AG04450 (cell line): ENCODE data around the gene PRKAR1B. TPM values are rescaled to one million over a fixed set of nuclear protein-coding genes. Genes with fewer than 3 reads are reported as not detected.
A peak's percentile ranks its signal among the peaks of the same experiment; 100 is the strongest.

Source experiments
- CTCF ChIA-PET: fragments of 300-600, 350-600 bp; formaldehyde crosslinking; extraction: SDS; loops from one replicate; lab custom pipeline; 2022; ENCODE audit warnings: antibody characterized with exemption, inconsistent platforms; lab: Charles Lee
- POLR2A ChIA-PET: fragments of 350-600 bp; formaldehyde crosslinking; extraction: SDS; loops from one replicate; lab custom pipeline; 2021; ENCODE audit warnings: antibody characterized with exemption, inconsistent platforms; lab: Yijun Ruan, JAX
- DNase-seq: peaks from one replicate; pipeline ENCODE4 v3.0.0-alpha.2; 2011; ENCODE audit warnings: low read depth, low spot score
- H3K27ac ChIP-seq: one replicate; pipeline ENCODE4 v1.5.1; 2012; ENCODE audit warnings: low read depth, low read length, control low read depth
- H3K27me3 ChIP-seq: one replicate; pipeline ENCODE4 v1.6.0; 2012; ENCODE audit warnings: low read length; ENCODE audit not compliant: control insufficient read depth, insufficient read depth
- H3K4me3 ChIP-seq: 2 replicates; pipeline ENCODE4 v1.5.1; 2011; ENCODE audit warnings: mild to moderate bottlenecking, low read depth, low read length, control low read depth
- H3K9me3 ChIP-seq: 2 replicates; pipeline ENCODE4 v1.5.1; 2012; ENCODE audit warnings: low read length; ENCODE audit not compliant: control insufficient read depth, insufficient read depth
- polyA plus RNA-seq: library from polyadenylated mRNA; depleted of rRNA; stranded (reverse); fragments of >200 nt; gene quantifications from 2 replicates; pipeline ENCODE4 v1.2.3, GENCODE V29; 2011
- TF ChIP-seq, protein P1 (sequence below): IDR thresholded peaks from 2 replicates; pipeline ENCODE4 v1.5.1; 2011; ENCODE audit warnings: low read depth, low read length, control low read depth, inconsistent platforms

Gene PRKAR1B
- polyA plus RNA-seq, 1 experiment: 16.1 TPM

DNA sequence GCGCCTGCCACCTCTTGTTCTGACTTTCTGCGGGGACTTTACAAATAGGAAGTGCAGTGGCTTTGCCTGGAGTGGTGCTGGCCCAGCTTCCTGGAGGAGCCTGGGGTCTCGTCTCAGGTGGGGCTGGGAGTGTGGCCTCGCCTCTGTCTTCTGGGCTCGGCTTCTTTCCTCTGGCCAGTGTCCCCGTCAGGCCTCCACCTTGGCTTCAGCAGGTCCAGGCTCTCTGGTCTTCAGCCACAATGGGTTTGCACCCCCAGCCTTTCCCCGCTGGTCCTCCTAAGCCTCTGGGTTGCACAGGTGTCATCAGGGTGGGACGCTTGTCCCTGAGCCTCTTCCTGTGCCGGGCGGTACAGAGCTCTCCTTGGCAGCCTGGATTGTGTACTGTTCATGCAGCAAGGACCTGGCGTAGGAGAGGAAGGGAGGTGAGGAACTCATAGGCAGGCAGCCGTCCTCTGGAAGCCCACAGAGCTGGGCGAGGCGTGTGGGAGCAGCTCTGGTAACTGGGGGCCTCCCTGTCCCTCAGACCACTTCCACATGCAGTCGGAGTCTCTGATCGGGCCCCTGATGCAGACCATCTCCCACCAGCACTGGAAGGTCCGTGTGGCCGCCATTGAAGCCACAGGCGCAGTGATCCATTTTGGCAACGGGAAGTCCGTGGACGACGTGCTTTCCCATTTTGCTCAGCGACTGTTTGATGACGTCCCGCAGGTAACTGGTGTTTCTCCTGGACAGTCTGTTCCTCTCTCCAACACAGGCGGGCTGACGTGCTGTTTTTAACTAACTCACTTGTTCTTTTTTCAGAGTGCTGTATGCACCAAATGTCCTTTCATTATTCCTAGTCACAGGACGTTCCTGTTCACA lies 2.3 kb upstream of the PRKAR1B start:
- Histone ChIP-seq H3K4me3 (no peak overlapping the region), H3K9me3 (peaks cover 11% of the 10 kb centered on the region), H3K27ac (no peak overlapping the region), H3K27me3 (no peaks in the 10 kb centered on the region)
- CTCF ChIA-PET: no interaction called here
- no peak for DNase-seq
- POLR2A ChIA-PET: no interaction called here
- TF ChIP-seq, protein P1, sequence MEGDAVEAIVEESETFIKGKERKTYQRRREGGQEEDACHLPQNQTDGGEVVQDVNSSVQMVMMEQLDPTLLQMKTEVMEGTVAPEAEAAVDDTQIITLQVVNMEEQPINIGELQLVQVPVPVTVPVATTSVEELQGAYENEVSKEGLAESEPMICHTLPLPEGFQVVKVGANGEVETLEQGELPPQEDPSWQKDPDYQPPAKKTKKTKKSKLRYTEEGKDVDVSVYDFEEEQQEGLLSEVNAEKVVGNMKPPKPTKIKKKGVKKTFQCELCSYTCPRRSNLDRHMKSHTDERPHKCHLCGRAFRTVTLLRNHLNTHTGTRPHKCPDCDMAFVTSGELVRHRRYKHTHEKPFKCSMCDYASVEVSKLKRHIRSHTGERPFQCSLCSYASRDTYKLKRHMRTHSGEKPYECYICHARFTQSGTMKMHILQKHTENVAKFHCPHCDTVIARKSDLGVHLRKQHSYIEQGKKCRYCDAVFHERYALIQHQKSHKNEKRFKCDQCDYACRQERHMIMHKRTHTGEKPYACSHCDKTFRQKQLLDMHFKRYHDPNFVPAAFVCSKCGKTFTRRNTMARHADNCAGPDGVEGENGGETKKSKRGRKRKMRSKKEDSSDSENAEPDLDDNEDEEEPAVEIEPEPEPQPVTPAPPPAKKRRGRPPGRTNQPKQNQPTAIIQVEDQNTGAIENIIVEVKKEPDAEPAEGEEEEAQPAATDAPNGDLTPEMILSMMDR: no peak

DNA sequence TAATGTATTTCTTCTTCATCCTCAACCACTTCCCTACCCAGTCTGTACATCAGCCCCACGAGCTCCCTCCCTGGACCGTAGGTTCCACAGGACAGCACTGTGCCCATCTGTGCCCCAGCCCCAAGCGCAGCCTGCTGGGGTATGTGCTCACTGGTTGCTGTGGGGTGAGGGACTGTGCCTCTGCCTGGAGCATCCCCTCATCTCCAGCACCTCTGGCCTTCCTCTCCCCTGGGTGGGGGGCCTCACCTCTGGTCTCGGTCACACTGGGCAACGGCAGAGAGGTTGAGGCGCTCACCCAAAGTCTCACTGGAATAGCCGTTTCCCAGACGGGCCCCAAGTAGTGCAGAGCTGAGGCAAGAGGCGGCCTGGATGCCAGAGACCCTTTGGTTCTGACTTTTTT lies 1.5 kb upstream of the PRKAR1B start:
- POLR2A ChIA-PET: no interaction called here
- Histone ChIP-seq H3K9me3 (peaks cover 14% of the 10 kb centered on the region), H3K27me3 (no peaks in the 10 kb centered on the region), H3K4me3 (peak overlapping the region; percentile 68; the same call in 1 of the 2 replicates), H3K27ac (no peak overlapping the region)
- TF ChIP-seq, protein P1: no peak
- CTCF ChIA-PET: interaction anchor here (0.7 kb wide), 1 partner anchor 417 kb away, joined by 3 read pairs; no protein-coding TSS in a partner anchor
- no peak for DNase-seq

DNA sequence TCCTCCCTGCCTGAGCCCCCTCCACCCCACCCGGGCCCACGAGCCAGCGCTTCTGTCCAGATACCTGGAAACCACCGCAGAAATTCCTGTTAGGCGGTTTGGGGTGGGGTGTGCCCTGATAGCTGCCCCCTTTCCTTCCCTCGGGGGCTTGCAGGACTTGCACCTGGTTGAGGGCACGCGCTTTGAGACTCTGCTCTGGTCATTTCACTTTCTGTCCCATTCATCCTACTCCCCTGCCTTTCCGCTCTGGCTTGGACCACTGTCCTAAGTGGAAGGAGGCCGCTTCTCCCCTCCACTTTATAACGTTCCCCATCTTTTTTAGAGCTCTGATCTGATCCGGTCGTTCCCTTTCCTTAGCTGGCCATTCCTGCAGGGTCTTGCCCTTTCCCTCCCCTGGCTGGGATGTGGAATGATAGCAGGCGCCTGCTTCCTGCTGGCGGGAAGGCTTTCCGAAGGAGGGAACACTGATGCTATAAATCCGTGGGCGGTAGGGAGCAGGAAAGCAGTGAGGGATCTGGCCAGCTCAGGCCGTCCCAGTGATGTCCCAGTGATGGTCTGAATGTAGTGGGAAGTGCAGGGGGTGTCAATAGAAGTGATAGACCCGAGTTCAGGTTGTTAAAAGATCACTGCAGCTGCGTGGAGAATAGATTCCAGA lies 852 bp upstream of the PRKAR1B start:
- TF ChIP-seq, protein P1: peak; percentile 16; the same call in 1 of the 2 replicates
- Histone ChIP-seq H3K27me3 (no peaks in the 10 kb centered on the region), H3K4me3 (peak overlapping the region; percentile 68), H3K27ac (no peak overlapping the region), H3K9me3 (peaks cover 16% of the 10 kb centered on the region)
- ChIA-PET CTCF (interaction anchor here (0.7 kb wide), 1 partner anchor 416 kb away, joined by 3 read pairs; no protein-coding TSS in a partner anchor), POLR2A (interaction anchor here (0.7 kb wide), 1 partner anchor 470 kb away, joined by 6 read pairs; no protein-coding TSS in a partner anchor)
- DNase-seq: no peak

DNA sequence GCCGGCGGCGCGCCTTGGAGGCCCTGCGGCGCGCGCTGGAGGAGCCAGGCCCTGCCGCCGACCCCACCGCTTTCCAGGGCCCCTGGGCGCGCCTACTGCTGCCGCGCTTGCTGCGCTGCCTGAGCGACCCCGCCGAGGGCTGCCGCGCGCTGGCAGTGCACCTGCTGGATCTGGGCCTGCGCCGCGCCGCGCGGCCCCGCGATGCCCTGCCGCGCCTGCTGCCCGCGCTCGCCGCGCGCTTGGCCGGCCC lies 302 bp downstream of the PRKAR1B start:
- TF ChIP-seq, protein P1: no peak
- no peak for DNase-seq
- peak overlapping the region; percentile 68 for H3K4me3 ChIP-seq
- CTCF ChIA-PET: no interaction called here
- no peak overlapping the region for H3K27ac ChIP-seq
- POLR2A ChIA-PET: no interaction called here
- peaks cover 23% of the 10 kb centered on the region for H3K9me3 ChIP-seq
- H3K27me3 ChIP-seq: no peaks in the 10 kb centered on the region
